ENCODE measurements around the gene EIF4ENIF1.
"Not testable (repeated sequence)": the region's sequence is repeated elsewhere in the genome, so short reads cannot be mapped to it uniquely, and the experiment has no call there.

The EIF4ENIF1 gene

GRCh38 chr22:31489632-31490495 is at the start of gene EIF4ENIF1:
Gene EIF4ENIF1 (minus strand): TSS chr22:31489842. CDS start chr22:31488718, 1,124 bp downstream.
- DNase-seq (ENCODE audit: insufficient read length, low spot score) = peak; percentile 36
- no peak for TF ChIP-seq CTCF (IDR thresholded peaks at IDR 0.05; ENCODE audit: insufficient read depth, missing control alignments)
- FAIRE-seq = no peak

GRCh38 chr22:31538815-31539214 is 49.2 kb upstream of the EIF4ENIF1 start:
- DNase-seq (ENCODE audit: insufficient read length, low spot score) (no peak), FAIRE-seq (no peak)
- TF ChIP-seq CTCF (IDR thresholded peaks at IDR 0.05; ENCODE audit: insufficient read depth, missing control alignments) = no peak

GRCh38 chr22:31537019-31537535 is 47.4 kb upstream of the EIF4ENIF1 start:
- no peak for TF ChIP-seq CTCF (IDR thresholded peaks at IDR 0.05; ENCODE audit: insufficient read depth, missing control alignments)
- no peak for FAIRE-seq

GRCh38 chr22:31533374-31533773 is 43.7 kb upstream of the EIF4ENIF1 start:
- DNase-seq (ENCODE audit: insufficient read length, low spot score) (no peak), FAIRE-seq (no peak)
- TF ChIP-seq CTCF (IDR thresholded peaks at IDR 0.05; ENCODE audit: insufficient read depth, missing control alignments) = no peak

More at GRCh38 chr22:31537019-31537535, 47.4 kb upstream of the EIF4ENIF1 start:
- DNase-seq (ENCODE audit: insufficient read length, low spot score) = no peak

- DNase-seq (ENCODE audit: insufficient read length, low spot score) (no peak), FAIRE-seq (no peak)
- TF ChIP-seq CTCF (IDR thresholded peaks at IDR 0.05; ENCODE audit: insufficient read depth, missing control alignments) = no peak
Observed at GRCh38 chr22:31532060-31532459, 42.4 kb upstream of the EIF4ENIF1 start.

GRCh38 chr22:31530823-31531195 is 41.2 kb upstream of the EIF4ENIF1 start:
- DNase-seq (ENCODE audit: insufficient read length, low spot score) (no peak), FAIRE-seq (no peak)
- TF ChIP-seq CTCF (IDR thresholded peaks at IDR 0.05; ENCODE audit: insufficient read depth, missing control alignments) = no peak

- DNase-seq (ENCODE audit: insufficient read length, low spot score) (no peak), FAIRE-seq (no peak)
- TF ChIP-seq CTCF (IDR thresholded peaks at IDR 0.05; ENCODE audit: insufficient read depth, missing control alignments) = no peak
Observed at GRCh38 chr22:31526270-31526669, 36.6 kb upstream of the EIF4ENIF1 start.

GRCh38 chr22:31524132-31524531 is 34.5 kb upstream of the EIF4ENIF1 start:
- not testable (repeated sequence) for FAIRE-seq

More at GRCh38 chr22:31524132-31524531, 34.5 kb upstream of the EIF4ENIF1 start:
- not testable (repeated sequence) for DNase-seq (ENCODE audit: insufficient read length, low spot score)

All from D721Med (cell line).